Measurements from ENCODE around the gene CD8B2.
"Not testable (repeated sequence)": the region's sequence is repeated elsewhere in the genome, so short reads cannot be mapped to it uniquely, and the experiment has no call there.

The CD8B2 gene

GRCh38 chr2:106486551-106487385 lies at the start of gene CD8B2:
CD8B2 (plus strand) TSS chr2:106487364; CDS start chr2:106487427, 63 bp downstream.
- FAIRE-seq: not testable (repeated sequence)

- FAIRE-seq: not testable (repeated sequence)
Measured at GRCh38 chr2:106461882-106462281, 25.3 kb upstream of the CD8B2 start.

- not testable (repeated sequence) for FAIRE-seq
Measured at GRCh38 chr2:106467516-106467915, 19.6 kb upstream of the CD8B2 start.

- FAIRE-seq: not testable (repeated sequence)
Measured at GRCh38 chr2:106468107-106468506, 19.1 kb upstream of the CD8B2 start, which contains the start of gene RGPD3. RGPD3 (minus strand) TSS chr2:106468413; CDS start chr2:106468288, 125 bp downstream.

GRCh38 chr2:106470658-106471057 lies 16.5 kb upstream of the CD8B2 start:
- peak; percentile 10 for FAIRE-seq

- FAIRE-seq: not testable (repeated sequence)
Measured at GRCh38 chr2:106477647-106478046, 9.5 kb upstream of the CD8B2 start.

- not testable (repeated sequence) for FAIRE-seq
Measured at GRCh38 chr2:106479563-106479962, 7.6 kb upstream of the CD8B2 start.

- not testable (repeated sequence) for FAIRE-seq
Measured at GRCh38 chr2:106487386-106488191, 425 bp downstream of the CD8B2 start.

- not testable (repeated sequence) for FAIRE-seq
Measured at GRCh38 chr2:106489701-106490100, 2.5 kb downstream of the CD8B2 start.

GRCh38 chr2:106492399-106492798 lies 5.2 kb downstream of the CD8B2 start:
- FAIRE-seq: not testable (repeated sequence)

- FAIRE-seq: not testable (repeated sequence)
Measured at GRCh38 chr2:106492913-106493312, 5.7 kb downstream of the CD8B2 start.

GRCh38 chr2:106498549-106498948 lies 11.4 kb downstream of the CD8B2 start:
- not testable (repeated sequence) for FAIRE-seq

GRCh38 chr2:106500350-106500749 lies 13.2 kb downstream of the CD8B2 start:
- FAIRE-seq: not testable (repeated sequence)

GRCh38 chr2:106502351-106502750 lies 15.2 kb downstream of the CD8B2 start:
- not testable (repeated sequence) for FAIRE-seq

GRCh38 chr2:106504192-106504591 lies 17.0 kb downstream of the CD8B2 start:
- FAIRE-seq: not testable (repeated sequence)

GRCh38 chr2:106504787-106505186 lies 17.6 kb downstream of the CD8B2 start:
- not testable (repeated sequence) for FAIRE-seq

GRCh38 chr2:106506002-106506687 lies 19.0 kb downstream of the CD8B2 start:
- FAIRE-seq: not testable (repeated sequence)

GRCh38 chr2:106508660-106509373 lies 21.7 kb downstream of the CD8B2 start:
- not testable (repeated sequence) for FAIRE-seq

- FAIRE-seq: not testable (repeated sequence)
Measured at GRCh38 chr2:106509374-106509770, 22.2 kb downstream of the CD8B2 start.

- not testable (repeated sequence) for FAIRE-seq
Measured at GRCh38 chr2:106510791-106511190, 23.6 kb downstream of the CD8B2 start.

GRCh38 chr2:106511476-106511901 lies 24.3 kb downstream of the CD8B2 start:
- not testable (repeated sequence) for FAIRE-seq

- not testable (repeated sequence) for FAIRE-seq
Measured at GRCh38 chr2:106511934-106512333, 24.8 kb downstream of the CD8B2 start.
